ENCODE data around the gene LTB.

DNA sequence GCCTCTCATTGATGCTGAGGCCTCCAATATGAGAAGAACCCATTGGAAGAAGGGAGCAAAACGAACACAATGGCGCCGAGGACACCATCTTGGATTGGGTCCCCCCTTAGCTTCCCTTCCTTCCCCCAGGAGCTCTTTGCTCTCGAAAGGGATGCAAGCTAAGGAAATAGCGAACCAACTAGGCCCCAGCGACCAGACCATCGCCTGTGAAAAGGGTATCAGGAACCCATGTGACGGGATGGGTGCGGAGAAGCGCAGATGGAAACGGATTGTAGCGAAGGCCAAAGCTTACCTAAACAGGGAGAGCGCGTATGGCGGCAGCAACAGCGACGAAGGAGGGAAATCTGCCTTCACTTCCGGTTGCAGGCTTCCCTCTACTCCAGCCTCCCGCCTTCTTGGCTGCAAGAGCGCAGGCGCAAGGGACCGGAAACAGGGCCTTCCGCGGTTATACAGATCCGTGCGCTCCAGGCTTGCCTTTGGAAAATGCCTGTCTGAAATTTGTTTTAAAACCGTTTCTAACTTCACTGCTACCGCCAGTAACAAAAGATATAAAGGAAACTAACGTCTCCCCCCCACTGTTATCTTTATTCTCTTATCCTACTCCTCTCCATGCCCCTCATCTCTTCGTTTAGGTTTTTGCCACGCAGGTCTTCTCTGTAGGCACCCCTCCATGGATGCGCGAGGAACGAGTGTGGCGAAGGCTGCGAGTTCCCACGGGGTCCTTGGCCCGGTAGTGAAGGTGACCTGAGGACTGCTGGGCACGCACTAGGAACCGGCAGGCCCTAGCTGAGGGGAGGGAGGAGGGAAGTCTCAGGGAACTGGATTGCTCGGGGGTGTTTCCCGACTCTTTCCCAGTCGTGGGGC is 40.3 kb downstream of the LTB start, which contains the start of gene DDX39B:
- TF ChIP-seq NFRKB (IDR thresholded peaks at IDR 0.05) (peak; percentile 99), ELF4 (IDR thresholded peaks at IDR 0.05) (peak; percentile 97), BHLHE40 (IDR thresholded peaks at IDR 0.05; ENCODE audit: borderline replicate concordance) (no peak), FOXA1 (IDR thresholded peaks at IDR 0.05) (no peak), HDGF (IDR thresholded peaks at IDR 0.05; ENCODE audit: borderline replicate concordance) (no peak)
- TF ChIP-seq, protein P1, sequence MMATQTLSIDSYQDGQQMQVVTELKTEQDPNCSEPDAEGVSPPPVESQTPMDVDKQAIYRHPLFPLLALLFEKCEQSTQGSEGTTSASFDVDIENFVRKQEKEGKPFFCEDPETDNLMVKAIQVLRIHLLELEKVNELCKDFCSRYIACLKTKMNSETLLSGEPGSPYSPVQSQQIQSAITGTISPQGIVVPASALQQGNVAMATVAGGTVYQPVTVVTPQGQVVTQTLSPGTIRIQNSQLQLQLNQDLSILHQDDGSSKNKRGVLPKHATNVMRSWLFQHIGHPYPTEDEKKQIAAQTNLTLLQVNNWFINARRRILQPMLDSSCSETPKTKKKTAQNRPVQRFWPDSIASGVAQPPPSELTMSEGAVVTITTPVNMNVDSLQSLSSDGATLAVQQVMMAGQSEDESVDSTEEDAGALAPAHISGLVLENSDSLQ (IDR thresholded peaks at IDR 0.05): no peak
